A549 treated with dexamethasone at 1 μM for 4 hours (cell line): ENCODE measurements around the gene ZNF438. TPM values are rescaled to one million over a fixed set of nuclear protein-coding genes. Genes with fewer than 3 reads are reported as not detected.

Source experiments
- total RNA-seq: library from RNA; stranded (reverse); fragments of 200-300 nt; extraction: Qiagen RNA extraction; gene quantifications from 5 replicates; pipeline ENCODE4 v1.2.3, GENCODE V29; 2022

The ZNF438 gene, protein sequence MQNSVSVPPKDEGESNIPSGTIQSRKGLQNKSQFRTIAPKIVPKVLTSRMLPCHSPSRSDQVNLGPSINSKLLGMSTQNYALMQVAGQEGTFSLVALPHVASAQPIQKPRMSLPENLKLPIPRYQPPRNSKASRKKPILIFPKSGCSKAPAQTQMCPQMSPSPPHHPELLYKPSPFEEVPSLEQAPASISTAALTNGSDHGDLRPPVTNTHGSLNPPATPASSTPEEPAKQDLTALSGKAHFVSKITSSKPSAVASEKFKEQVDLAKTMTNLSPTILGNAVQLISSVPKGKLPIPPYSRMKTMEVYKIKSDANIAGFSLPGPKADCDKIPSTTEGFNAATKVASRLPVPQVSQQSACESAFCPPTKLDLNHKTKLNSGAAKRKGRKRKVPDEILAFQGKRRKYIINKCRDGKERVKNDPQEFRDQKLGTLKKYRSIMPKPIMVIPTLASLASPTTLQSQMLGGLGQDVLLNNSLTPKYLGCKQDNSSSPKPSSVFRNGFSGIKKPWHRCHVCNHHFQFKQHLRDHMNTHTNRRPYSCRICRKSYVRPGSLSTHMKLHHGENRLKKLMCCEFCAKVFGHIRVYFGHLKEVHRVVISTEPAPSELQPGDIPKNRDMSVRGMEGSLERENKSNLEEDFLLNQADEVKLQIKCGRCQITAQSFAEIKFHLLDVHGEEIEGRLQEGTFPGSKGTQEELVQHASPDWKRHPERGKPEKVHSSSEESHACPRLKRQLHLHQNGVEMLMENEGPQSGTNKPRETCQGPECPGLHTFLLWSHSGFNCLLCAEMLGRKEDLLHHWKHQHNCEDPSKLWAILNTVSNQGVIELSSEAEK
- 1.9 to 2.2 TPM (median 2.1 TPM) in 5 replicates for total RNA-seq

DNA sequence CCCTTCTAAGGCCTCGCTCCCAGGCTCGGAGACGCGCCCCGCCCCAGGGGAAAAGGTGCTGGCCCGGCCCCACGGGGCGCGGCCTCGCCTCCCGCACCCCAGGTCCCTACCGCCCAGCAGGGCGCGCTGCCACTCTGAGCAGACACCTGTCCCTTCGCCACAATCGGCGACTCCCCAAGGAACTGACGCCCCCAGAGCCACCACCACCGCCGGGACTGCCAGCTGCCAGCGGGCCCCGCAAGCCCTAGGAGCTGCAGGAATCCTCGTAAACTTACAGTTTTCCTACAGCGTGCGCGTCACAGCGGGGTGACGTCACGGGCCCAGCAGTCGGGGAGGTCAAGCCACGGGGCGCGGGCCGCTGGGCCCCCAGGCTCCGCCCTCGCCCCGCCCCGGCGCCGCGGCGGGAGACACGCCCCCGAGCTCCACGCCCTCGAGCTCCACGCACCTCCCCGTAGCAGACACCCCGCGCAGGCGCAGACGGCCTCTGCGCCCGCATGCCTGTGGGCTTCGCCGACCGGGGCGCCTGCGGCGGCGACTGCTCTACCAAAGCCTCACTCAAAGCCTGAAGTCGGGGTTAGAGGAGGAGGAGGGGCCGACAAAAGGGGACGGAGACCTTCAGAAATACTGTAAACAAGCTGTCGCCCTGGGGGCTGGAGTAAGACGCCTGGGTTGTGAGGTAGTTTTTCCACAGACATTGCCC is at the start of gene ZNF438:
Gene ZNF438 (minus strand): TSS at position 308 of the 700 bp plus-strand sequence. CDS start 154,831 bp downstream, outside the sequence.

